ENCODE data around the gene GOLGB1. TPM values are rescaled to one million over a fixed set of nuclear protein-coding genes. Genes with fewer than 3 reads are reported as not detected.

GOLGB1 gene
- 21.5 and 34.5 TPM in 2 replicates for total RNA-seq

GRCh38 chr3:121749276-121750086 is at the start of gene GOLGB1:
TSS of gene GOLGB1 (minus strand) at chr3:121749741. CDS start at chr3:121730971, 18,770 bp downstream.

DNA sequence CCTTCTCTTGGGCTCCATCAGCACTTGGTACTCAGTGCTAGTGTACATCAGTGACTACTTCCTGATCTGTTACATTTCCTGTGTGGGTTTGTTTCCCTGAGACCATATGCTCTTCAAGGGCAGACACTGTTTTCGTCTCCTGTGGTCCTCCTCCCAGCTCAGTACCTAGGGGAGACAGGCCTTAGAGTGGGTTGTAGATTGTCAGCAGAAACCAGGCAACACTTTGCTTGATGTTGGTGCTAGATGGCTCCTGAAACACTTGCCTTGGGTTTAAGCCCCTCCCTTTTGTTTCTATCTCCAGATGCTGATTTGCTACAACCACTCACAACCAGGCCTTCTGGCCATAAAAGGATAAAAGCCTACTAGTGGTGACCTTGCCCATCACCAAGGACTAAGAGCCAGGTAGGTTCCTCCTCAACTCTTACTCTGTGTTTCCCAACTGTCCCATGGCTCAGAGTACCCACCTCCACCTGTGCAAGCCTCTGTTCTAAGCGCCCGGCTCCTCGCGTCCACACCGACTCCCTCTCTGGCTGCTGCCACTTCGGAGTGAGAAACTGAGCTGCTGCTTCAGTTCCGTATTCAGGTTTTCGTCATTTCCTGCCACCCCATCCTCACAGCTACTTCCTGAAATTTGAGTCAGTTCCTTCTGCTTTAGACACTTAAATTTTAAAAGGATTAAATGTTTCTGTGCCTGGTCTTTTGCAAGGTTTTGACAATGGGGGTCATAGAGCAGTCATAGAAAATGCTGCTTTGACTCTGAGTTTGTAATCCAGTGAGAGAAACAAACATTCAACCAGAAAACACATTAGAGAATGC is 89.0 kb downstream of the GOLGB1 start, which contains the start of gene HCLS1:
TSS of gene HCLS1 (minus strand) at position 548 of the 816 bp plus-strand sequence. CDS start 2,556 bp downstream, outside the sequence.

Other genes starting within 250 kb of the GOLGB1 start
- 0.09 and 0.23 TPM in 2 replicates for gene POLQ, start 203.8 kb downstream of the GOLGB1 start, total RNA-seq
- gene ARGFX, start 181.8 kb downstream of the GOLGB1 start, total RNA-seq = not detected in 2 replicates
- gene FBXO40, start 156.4 kb downstream of the GOLGB1 start, total RNA-seq = not detected in 2 replicates
- gene HCLS1, start 88.8 kb downstream of the GOLGB1 start, total RNA-seq = 0.09 and 3.6 TPM in 2 replicates
- gene IQCB1, start 85.3 kb upstream of the GOLGB1 start, total RNA-seq = 13.3 and 14.1 TPM in 2 replicates
- 0.43 and 1.1 TPM in 2 replicates for gene EAF2, start 85.5 kb upstream of the GOLGB1 start, total RNA-seq
- under 0.01 and 1.2 TPM in 2 replicates for gene SLC15A2, start 144.7 kb upstream of the GOLGB1 start, total RNA-seq